Lower lobe of right lung (tissue), 2 donors: ENCODE measurements around the gene MUC4. TPM values are rescaled to one million over a fixed set of nuclear protein-coding genes. Genes with fewer than 3 reads are reported as not detected.

ENCODE experiments used
- ATAC-seq, 2 donors: fragments of 200-7000 bp; cut with Tn5 transposase; one replicate each; pipeline ENCODE4 v1.9.1; 2020 to 2022; ENCODE audit warnings: mild to moderate bottlenecking in 2 of 2, moderate library complexity in 2 of 2
- DNase-seq: peaks from one replicate; pipeline ENCODE4 v3.0.0-alpha.2; 2020
- H3K27ac ChIP-seq: fragments of 200-600 bp; one replicate; pipeline ENCODE4 v1.8.0; 2022
- H3K27me3 ChIP-seq: fragments of 200-600 bp; one replicate; pipeline ENCODE4 v1.8.0; 2022; ENCODE audit warnings: low read depth
- H3K36me3 ChIP-seq: fragments of 200-600 bp; one replicate; pipeline ENCODE4 v1.8.0; 2022; ENCODE audit warnings: mild to moderate bottlenecking
- H3K4me1 ChIP-seq: fragments of 200-600 bp; one replicate; pipeline ENCODE4 v1.8.0; 2022
- H3K4me3 ChIP-seq: fragments of 200-600 bp; one replicate; pipeline ENCODE4 v1.8.0; 2022; ENCODE audit warnings: mild to moderate bottlenecking
- H3K9me3 ChIP-seq: fragments of 200-600 bp; one replicate; pipeline ENCODE4 v1.8.0; 2022
- intact Hi-C: fragments of 100-400 bp; cut with DNase I; formaldehyde crosslinking; loops from one replicate; pipeline ENCODE4 v1.11.0; 2022
- total RNA-seq: library from RNA; stranded (reverse); fragmentation: NEBNext Ultra II Directional; extraction: Animal tissue kit (Norgen Biotek cat#: 25700); gene quantifications from one replicate; pipeline ENCODE4 v1.2.1, GENCODE V29; 2021
- TF ChIP-seq, protein P1 (sequence below): fragments of 200-600 bp; IDR thresholded peaks from one replicate; pipeline ENCODE4 v1.8.0; 2022; ENCODE audit warnings: antibody characterized with exemption, mild to moderate bottlenecking
- donor health status: DM: no; HTN: yes; CAD: no; lungs with severe emphysema.

The MUC4 gene
- total RNA-seq, 1 donor from 2014 or later, result 7.9 TPM

GRCh38 chr3:195802795-195803194 lies 8.9 kb downstream of the MUC4 start:
- TF ChIP-seq, protein P1, sequence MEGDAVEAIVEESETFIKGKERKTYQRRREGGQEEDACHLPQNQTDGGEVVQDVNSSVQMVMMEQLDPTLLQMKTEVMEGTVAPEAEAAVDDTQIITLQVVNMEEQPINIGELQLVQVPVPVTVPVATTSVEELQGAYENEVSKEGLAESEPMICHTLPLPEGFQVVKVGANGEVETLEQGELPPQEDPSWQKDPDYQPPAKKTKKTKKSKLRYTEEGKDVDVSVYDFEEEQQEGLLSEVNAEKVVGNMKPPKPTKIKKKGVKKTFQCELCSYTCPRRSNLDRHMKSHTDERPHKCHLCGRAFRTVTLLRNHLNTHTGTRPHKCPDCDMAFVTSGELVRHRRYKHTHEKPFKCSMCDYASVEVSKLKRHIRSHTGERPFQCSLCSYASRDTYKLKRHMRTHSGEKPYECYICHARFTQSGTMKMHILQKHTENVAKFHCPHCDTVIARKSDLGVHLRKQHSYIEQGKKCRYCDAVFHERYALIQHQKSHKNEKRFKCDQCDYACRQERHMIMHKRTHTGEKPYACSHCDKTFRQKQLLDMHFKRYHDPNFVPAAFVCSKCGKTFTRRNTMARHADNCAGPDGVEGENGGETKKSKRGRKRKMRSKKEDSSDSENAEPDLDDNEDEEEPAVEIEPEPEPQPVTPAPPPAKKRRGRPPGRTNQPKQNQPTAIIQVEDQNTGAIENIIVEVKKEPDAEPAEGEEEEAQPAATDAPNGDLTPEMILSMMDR, result no peak
- Histone ChIP-seq H3K27ac (no peak overlapping the region), H3K36me3 (no peaks in the 10 kb centered on the region), H3K4me3 (peak overlapping the region; percentile 27), H3K27me3 (no peaks in the 10 kb centered on the region), H3K4me1 (peaks cover 20% of the 10 kb centered on the region), H3K9me3 (no peaks in the 10 kb centered on the region)
- no peak for DNase-seq
- intact Hi-C loops, result no loop called here
- no peak for ATAC-seq

- TF ChIP-seq, protein P1, result no peak
- Histone ChIP-seq H3K36me3 (no peaks in the 10 kb centered on the region), H3K27me3 (no peaks in the 10 kb centered on the region), H3K4me3 (no peak overlapping the region), H3K27ac (no peak overlapping the region), H3K4me1 (peaks cover 20% of the 10 kb centered on the region), H3K9me3 (no peaks in the 10 kb centered on the region)
- ATAC-seq (no peak), DNase-seq (no peak)
- intact Hi-C loops, result no loop called here
These were observed 9.4 kb downstream of the MUC4 start for GRCh38 chr3:195802261-195802701.

DNA sequence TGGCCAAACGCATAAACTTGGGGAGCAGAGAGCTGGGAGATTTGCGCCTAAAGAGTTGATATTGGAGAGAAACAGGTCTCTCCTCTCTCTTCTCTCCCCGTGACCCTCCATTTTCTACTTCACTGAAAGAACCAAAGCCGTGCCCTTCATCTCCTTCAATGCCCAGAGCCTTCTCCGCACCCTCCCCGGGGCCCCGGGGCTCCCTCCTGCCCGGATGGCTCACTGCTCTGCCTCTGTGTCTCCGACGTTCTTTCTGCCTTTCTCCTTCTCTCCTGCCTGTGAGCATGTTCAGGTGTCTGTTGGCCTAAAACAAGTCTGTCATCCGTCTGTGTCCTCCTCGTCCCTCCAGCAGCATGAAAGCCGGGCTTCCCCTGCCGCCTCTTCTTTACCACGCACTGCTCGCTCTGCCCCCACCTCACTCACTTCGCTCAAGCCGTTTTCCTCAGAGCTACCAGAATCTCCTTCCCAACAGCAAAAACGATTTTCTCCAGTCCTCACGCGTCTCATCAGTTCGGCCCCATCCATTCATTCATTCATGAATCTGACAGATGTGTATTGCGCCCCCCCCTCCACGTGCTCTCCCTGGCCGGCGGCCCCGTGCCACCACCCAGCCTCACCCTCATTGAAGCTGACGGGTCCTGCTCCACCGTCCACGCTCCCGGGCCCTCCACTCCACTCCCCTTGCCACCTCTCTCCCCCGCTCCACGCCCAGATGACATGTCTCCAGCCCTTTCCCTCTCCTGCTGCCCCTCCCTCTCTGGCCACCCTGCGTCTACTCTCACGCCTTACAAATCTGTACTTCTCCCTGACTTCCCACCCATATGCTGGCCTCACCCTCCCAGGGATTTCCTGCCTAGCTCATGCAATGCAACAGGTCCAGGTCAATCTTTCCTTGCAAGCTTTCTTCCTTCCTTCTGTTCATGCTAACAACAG lies 10.2 kb downstream of the MUC4 start:
- no peak for DNase-seq
- Histone ChIP-seq H3K4me3 (no peak overlapping the region), H3K36me3 (no peaks in the 10 kb centered on the region), H3K4me1 (peaks cover 20% of the 10 kb centered on the region), H3K27ac (no peak overlapping the region), H3K9me3 (no peaks in the 10 kb centered on the region), H3K27me3 (no peaks in the 10 kb centered on the region)
- intact Hi-C loops, result no loop called here
- no peak for ATAC-seq
- TF ChIP-seq, protein P1, result no peak

- H3K4me1 ChIP-seq, result peaks cover 20% of the 10 kb centered on the region
- intact Hi-C loops, result no loop called here
- no peak for ATAC-seq
- no peak for DNase-seq
- H3K27ac ChIP-seq, result no peak overlapping the region
- no peaks in the 10 kb centered on the region for H3K9me3 ChIP-seq
- TF ChIP-seq, protein P1, result no peak
- no peaks in the 10 kb centered on the region for H3K36me3 ChIP-seq
- no peak overlapping the region for H3K4me3 ChIP-seq
- no peaks in the 10 kb centered on the region for H3K27me3 ChIP-seq
These were observed 11.5 kb downstream of the MUC4 start for GRCh38 chr3:195800240-195800639.

- H3K27me3 ChIP-seq, result peaks cover 12% of the 10 kb centered on the region
- H3K36me3 ChIP-seq, result no peaks in the 10 kb centered on the region
- no peak for ATAC-seq
- H3K9me3 ChIP-seq, result no peaks in the 10 kb centered on the region
- TF ChIP-seq, protein P1, result no peak
- no peak overlapping the region for H3K4me3 ChIP-seq
- H3K4me1 ChIP-seq, result no peaks in the 10 kb centered on the region
- intact Hi-C loops, result no loop called here
- H3K27ac ChIP-seq, result no peak overlapping the region
- no peak for DNase-seq
These were observed 14.9 kb downstream of the MUC4 start for GRCh38 chr3:195796795-195797194.
